Glutamatergic neuron (in vitro differentiated cells): Measurements from ENCODE around the gene WWP2. TPM values are rescaled to one million over a fixed set of nuclear protein-coding genes. Genes with fewer than 3 reads are reported as not detected.
"Not testable (repeated sequence)": the region's sequence is repeated elsewhere in the genome, so short reads cannot be mapped to it uniquely, and the experiment has no call there.

ENCODE experiments used
- DNase-seq: peaks from one replicate; pipeline ENCODE4 v3.0.0; 2022
- H3K27ac Mint-ChIP-seq: one replicate; pipeline ENCODE4 v1.8.0; 2020; ENCODE audit warnings: mild to moderate bottlenecking, mixed read lengths, inconsistent platforms; ENCODE audit not compliant: unreplicated experiment
- H3K27me3 Mint-ChIP-seq: one replicate; pipeline ENCODE4 v1.8.0; 2020; ENCODE audit warnings: mild to moderate bottlenecking, moderate library complexity, mixed read lengths, inconsistent platforms; ENCODE audit not compliant: unreplicated experiment
- H3K36me3 Mint-ChIP-seq: one replicate; pipeline ENCODE4 v1.8.0; 2020; ENCODE audit warnings: mild to moderate bottlenecking, mixed read lengths, inconsistent platforms; ENCODE audit not compliant: unreplicated experiment
- H3K4me1 Mint-ChIP-seq: one replicate; pipeline ENCODE4 v1.8.0; 2020; ENCODE audit warnings: mild to moderate bottlenecking, low read depth, mixed read lengths, inconsistent platforms; ENCODE audit not compliant: unreplicated experiment
- H3K4me3 Mint-ChIP-seq: one replicate; pipeline ENCODE4 v1.8.0; 2020; ENCODE audit warnings: mild to moderate bottlenecking, mixed read lengths, inconsistent platforms; ENCODE audit not compliant: unreplicated experiment
- H3K9me3 Mint-ChIP-seq: one replicate; pipeline ENCODE4 v1.8.0; 2020; ENCODE audit warnings: mild to moderate bottlenecking, moderate library complexity, mixed read lengths, inconsistent platforms; ENCODE audit not compliant: unreplicated experiment
- total RNA-seq: library from RNA; stranded (reverse); fragmentation: NEBNext Ultra II Directional; extraction: Animal tissue kit (Norgen Biotek cat#: 25700); gene quantifications from one replicate; pipeline ENCODE4 v1.2.1, GENCODE V29; 2021; ENCODE audit not compliant: unreplicated experiment

The WWP2 gene
- total RNA-seq, 1 donor from 2014 or later, result 46.8 TPM

- not testable (repeated sequence) for H3K27ac Mint-ChIP-seq, DNase-seq, H3K27me3 Mint-ChIP-seq, H3K4me3 Mint-ChIP-seq, H3K9me3 Mint-ChIP-seq, H3K36me3 Mint-ChIP-seq, H3K4me1 Mint-ChIP-seq
Measured at GRCh38 chr16:69952572-69953355, 190.6 kb downstream of the WWP2 start.

GRCh38 chr16:69954241-69954640, 192.1 kb downstream of the WWP2 start:
- not testable (repeated sequence) for DNase-seq, H3K36me3 Mint-ChIP-seq, H3K27me3 Mint-ChIP-seq, H3K27ac Mint-ChIP-seq, H3K9me3 Mint-ChIP-seq, H3K4me3 Mint-ChIP-seq, H3K4me1 Mint-ChIP-seq

GRCh38 chr16:69963312-69963711, 201.2 kb downstream of the WWP2 start:
- H3K4me1 Mint-ChIP-seq, H3K9me3 Mint-ChIP-seq, H3K27me3 Mint-ChIP-seq, DNase-seq, H3K36me3 Mint-ChIP-seq, H3K27ac Mint-ChIP-seq, H3K4me3 Mint-ChIP-seq: not testable (repeated sequence)

GRCh38 chr16:69964960-69965660, 203.0 kb downstream of the WWP2 start:
- not testable (repeated sequence) for H3K9me3 Mint-ChIP-seq, H3K27me3 Mint-ChIP-seq, H3K4me3 Mint-ChIP-seq, H3K36me3 Mint-ChIP-seq, H3K27ac Mint-ChIP-seq, H3K4me1 Mint-ChIP-seq
- peak; percentile 24 for DNase-seq

- H3K4me3 Mint-ChIP-seq, H3K9me3 Mint-ChIP-seq, H3K36me3 Mint-ChIP-seq, H3K27ac Mint-ChIP-seq, H3K4me1 Mint-ChIP-seq, H3K27me3 Mint-ChIP-seq, DNase-seq: not testable (repeated sequence)
Measured at GRCh38 chr16:69965661-69966054, 203.5 kb downstream of the WWP2 start.

- not testable (repeated sequence) for H3K4me3 Mint-ChIP-seq, DNase-seq, H3K4me1 Mint-ChIP-seq, H3K9me3 Mint-ChIP-seq, H3K27me3 Mint-ChIP-seq, H3K27ac Mint-ChIP-seq, H3K36me3 Mint-ChIP-seq
Measured at GRCh38 chr16:69967688-69968087, 205.6 kb downstream of the WWP2 start.

- not testable (repeated sequence) for H3K36me3 Mint-ChIP-seq, DNase-seq, H3K27me3 Mint-ChIP-seq, H3K9me3 Mint-ChIP-seq, H3K4me1 Mint-ChIP-seq, H3K27ac Mint-ChIP-seq, H3K4me3 Mint-ChIP-seq
Measured at GRCh38 chr16:69968125-69968524, 206.0 kb downstream of the WWP2 start.

- not testable (repeated sequence) for H3K9me3 Mint-ChIP-seq, H3K36me3 Mint-ChIP-seq, DNase-seq, H3K27ac Mint-ChIP-seq, H3K4me3 Mint-ChIP-seq, H3K4me1 Mint-ChIP-seq, H3K27me3 Mint-ChIP-seq
Measured at GRCh38 chr16:69969657-69970056, 207.5 kb downstream of the WWP2 start.

- DNase-seq, H3K36me3 Mint-ChIP-seq, H3K4me3 Mint-ChIP-seq, H3K4me1 Mint-ChIP-seq, H3K9me3 Mint-ChIP-seq, H3K27ac Mint-ChIP-seq, H3K27me3 Mint-ChIP-seq: not testable (repeated sequence)
Measured at GRCh38 chr16:69972120-69972519, 210.0 kb downstream of the WWP2 start.

- not testable (repeated sequence) for H3K4me3 Mint-ChIP-seq, H3K27me3 Mint-ChIP-seq, H3K4me1 Mint-ChIP-seq, DNase-seq, H3K27ac Mint-ChIP-seq, H3K9me3 Mint-ChIP-seq, H3K36me3 Mint-ChIP-seq
Measured at GRCh38 chr16:69972935-69973334, 210.8 kb downstream of the WWP2 start.

- not testable (repeated sequence) for H3K4me1 Mint-ChIP-seq, H3K27ac Mint-ChIP-seq, H3K36me3 Mint-ChIP-seq, H3K27me3 Mint-ChIP-seq, H3K9me3 Mint-ChIP-seq, DNase-seq, H3K4me3 Mint-ChIP-seq
Measured at GRCh38 chr16:69985196-69985595, 223.1 kb downstream of the WWP2 start.
